Esophagus mucosa (tissue), 1 donor: ENCODE measurements around the gene CDH4. TPM values are rescaled to one million over a fixed set of nuclear protein-coding genes. Genes with fewer than 3 reads are reported as not detected.

Experiments
- ATAC-seq: fragments of 200-7000 bp; cut with Tn5 transposase; one replicate; pipeline ENCODE4 v1.9.1; 2020
- total RNA-seq: library from RNA; stranded (reverse); gene quantifications from one replicate; pipeline ENCODE4 v1.2.4, GENCODE V29; 2023
- donor health status: DM: yes; HTN: yes; CAD: no.

CDH4 gene
- total RNA-seq, 1 donor from 2014 or later, result not detected

- ATAC-seq, result no peak
These were observed 359.5 kb downstream of the CDH4 start for GRCh38 chr20:61611401-61612180.

- ATAC-seq, result no peak
These were observed 362.1 kb downstream of the CDH4 start for GRCh38 chr20:61613917-61614705.

GRCh38 chr20:61614706-61615100, 362.6 kb downstream of the CDH4 start:
- no peak for ATAC-seq

- ATAC-seq, result no peak
These were observed 363.7 kb downstream of the CDH4 start for GRCh38 chr20:61615806-61616205.

GRCh38 chr20:61619751-61620150, 367.7 kb downstream of the CDH4 start:
- ATAC-seq, result no peak

GRCh38 chr20:61620174-61620573, 368.1 kb downstream of the CDH4 start:
- no peak for ATAC-seq

- no peak for ATAC-seq
These were observed 369.1 kb downstream of the CDH4 start for GRCh38 chr20:61621035-61621730.

GRCh38 chr20:61621852-61622251, 369.8 kb downstream of the CDH4 start:
- no peak for ATAC-seq

- no peak for ATAC-seq
These were observed 371.4 kb downstream of the CDH4 start for GRCh38 chr20:61623451-61623850.

GRCh38 chr20:61625246-61625645, 373.2 kb downstream of the CDH4 start:
- no peak for ATAC-seq

GRCh38 chr20:61626412-61626811, 374.4 kb downstream of the CDH4 start:
- no peak for ATAC-seq

GRCh38 chr20:61627791-61628415, 375.8 kb downstream of the CDH4 start:
- ATAC-seq, result no peak

- ATAC-seq, result no peak
These were observed 376.4 kb downstream of the CDH4 start for GRCh38 chr20:61628480-61628879.

GRCh38 chr20:61628901-61629601, 377.0 kb downstream of the CDH4 start:
- peak; percentile 29 for ATAC-seq

GRCh38 chr20:61629602-61630390, 377.7 kb downstream of the CDH4 start:
- peak; percentile 30 for ATAC-seq

- ATAC-seq, result no peak
These were observed 378.3 kb downstream of the CDH4 start for GRCh38 chr20:61630391-61630650.

GRCh38 chr20:61630816-61631215, 378.8 kb downstream of the CDH4 start:
- ATAC-seq, result no peak

- no peak for ATAC-seq
These were observed 379.7 kb downstream of the CDH4 start for GRCh38 chr20:61631751-61632150.

- ATAC-seq, result no peak
These were observed 380.9 kb downstream of the CDH4 start for GRCh38 chr20:61633004-61633403.

- ATAC-seq, result no peak
These were observed 382.5 kb downstream of the CDH4 start for GRCh38 chr20:61634376-61635145.
